ENCODE data around the gene ZNF547.

ZNF547 gene

DNA sequence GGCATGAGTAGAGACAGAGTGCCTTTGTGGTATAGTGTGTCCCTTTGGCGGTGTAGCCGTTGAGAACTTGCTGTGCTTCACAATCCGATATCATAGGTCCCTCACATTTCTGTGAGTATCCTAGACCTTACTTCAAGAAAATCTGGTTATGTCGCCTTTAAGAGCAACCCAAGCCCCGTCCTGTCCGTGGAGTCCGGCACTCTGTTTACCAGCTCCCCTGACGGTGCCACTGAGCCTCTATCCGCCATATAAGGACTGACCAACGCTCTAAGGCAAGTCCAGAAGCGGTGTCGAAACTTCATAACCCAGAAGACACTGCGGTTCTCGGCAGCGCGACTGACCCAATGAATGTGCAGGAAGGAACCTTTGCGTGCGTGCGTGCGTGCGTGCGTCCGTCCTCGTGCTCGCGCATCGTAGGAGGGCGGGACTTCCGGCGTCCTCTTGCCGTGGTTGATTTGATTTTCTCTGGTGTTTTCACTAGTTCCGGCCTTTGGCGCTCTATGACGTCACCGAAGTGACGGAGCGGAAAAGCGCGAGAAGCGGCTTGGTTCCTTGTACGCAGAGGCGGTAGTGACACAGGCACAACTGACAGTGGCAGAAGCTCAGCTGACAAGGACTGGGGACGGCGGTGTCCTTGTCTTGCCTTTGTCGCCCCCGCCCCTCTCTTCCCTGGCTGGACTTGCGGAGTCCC lies at the start of gene ZNF547, which contains the start of gene TRAPPC2B:
TSS of gene ZNF547 (plus strand) at position 555 of the 691 bp plus-strand sequence. CDS start 5,005 bp downstream, outside the sequence.
TSS of gene TRAPPC2B (plus strand) at position 555 of the 691 bp plus-strand sequence. CDS start 1,283 bp downstream, outside the sequence.
- peak; percentile 99 for DNase-seq (ENCODE audit: low spot score)

DNA sequence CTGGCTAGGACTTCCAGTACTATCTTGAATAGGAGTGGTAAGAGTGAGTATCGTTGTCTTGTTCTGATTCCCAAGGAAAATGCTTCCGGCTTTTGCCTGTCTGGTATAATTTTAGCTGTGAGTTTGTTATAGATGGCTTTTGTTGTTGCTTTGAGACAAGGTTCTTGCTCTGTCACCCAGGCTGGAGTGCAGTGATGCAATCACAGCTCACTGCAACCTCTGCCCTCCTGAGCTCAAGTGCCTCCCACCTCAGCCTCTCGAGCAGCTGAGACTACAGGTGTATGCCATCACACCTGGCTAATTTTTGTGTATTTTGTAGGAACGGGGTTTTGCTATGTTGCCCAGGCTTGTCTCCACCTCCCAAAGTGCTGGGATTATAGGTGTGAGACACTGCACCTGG lies 49.2 kb upstream of the ZNF547 start:
- DNase-seq (ENCODE audit: low spot score) = no peak

DNA sequence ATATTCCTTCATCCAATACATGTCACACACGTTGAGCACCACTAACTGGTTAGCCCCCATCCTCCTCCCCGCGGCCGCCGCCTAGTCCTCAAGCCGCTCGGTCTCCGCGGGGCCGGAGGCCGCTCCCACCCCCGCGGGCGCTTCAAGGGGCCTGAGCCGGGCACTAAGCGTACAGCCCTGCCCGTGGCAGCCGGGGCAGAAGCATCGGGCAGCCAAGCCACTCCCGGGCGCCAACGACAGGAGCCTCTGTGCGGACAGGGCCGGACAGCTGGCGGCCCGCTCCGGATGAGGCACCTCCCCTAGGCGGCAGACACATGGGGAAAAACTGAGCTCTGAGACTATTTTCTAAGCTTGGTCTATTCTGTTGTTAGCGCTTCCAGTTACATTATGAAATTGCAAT lies 45.8 kb upstream of the ZNF547 start:
- DNase-seq (ENCODE audit: low spot score) = no peak

DNA sequence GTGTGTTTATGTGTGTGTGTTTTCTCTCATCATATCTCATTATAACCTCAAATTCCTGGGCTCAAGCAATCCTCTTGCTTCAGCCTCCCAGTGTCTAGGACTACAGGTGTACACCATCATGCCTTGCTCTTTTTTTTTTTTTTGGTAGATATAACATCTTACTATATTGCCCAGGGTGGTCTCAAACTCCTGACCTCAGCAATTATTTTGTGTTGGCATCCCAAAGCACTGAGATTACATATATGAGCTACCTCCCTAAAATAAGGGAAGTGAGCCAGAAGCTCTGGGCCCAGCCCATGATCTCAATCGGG lies 43.5 kb upstream of the ZNF547 start:
- DNase-seq (ENCODE audit: low spot score) = no peak

DNA sequence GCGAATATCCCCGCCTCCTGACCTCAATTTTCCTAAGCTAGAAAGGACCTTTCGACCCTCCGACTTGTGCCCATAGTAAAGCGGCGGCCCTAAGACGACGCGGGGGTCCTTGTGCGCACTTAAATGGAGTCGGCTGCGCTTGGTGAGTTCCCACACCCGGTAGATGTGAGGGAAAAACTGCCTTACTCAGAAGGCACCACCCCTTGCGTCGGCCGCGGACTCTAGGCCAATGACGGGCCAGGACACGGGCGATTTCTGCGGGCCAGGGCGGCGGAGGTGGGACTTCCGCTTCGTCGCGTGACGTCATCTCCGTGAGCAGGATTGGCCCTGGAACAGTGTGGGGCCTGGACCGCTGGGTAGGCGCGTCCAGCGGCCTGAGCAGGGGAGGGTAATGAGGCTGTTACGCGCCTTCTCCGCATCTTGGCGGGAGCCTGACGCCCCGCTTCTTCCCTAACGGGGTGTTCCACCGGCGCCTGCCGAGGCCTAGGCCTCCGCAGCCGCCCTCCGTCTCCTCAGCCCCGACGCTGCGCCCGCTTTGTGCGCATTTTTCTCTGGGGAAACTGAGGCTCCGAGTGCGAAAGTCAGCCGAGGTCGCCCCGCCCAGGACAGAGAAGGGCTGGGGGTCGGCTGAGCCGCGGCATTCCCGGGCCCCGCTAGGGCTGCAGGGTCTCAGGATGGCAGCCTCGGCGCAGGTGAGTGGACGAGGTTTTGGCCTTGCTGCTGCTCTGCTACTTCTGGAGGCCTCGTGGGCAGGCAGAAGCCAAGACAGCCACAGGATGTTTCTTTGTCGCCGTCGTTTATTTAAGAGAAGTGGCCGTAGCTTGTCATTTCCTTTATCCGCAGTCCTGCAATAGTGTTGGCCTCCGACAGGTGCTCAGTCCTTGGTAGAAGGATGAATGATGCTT lies 42.9 kb upstream of the ZNF547 start, which contains the start of gene ZNF543:
TSS of gene ZNF543 (plus strand) at position 293 of the 905 bp plus-strand sequence. CDS start at position 675, 382 bp downstream.
- DNase-seq (ENCODE audit: low spot score) = peak; percentile 96

DNA sequence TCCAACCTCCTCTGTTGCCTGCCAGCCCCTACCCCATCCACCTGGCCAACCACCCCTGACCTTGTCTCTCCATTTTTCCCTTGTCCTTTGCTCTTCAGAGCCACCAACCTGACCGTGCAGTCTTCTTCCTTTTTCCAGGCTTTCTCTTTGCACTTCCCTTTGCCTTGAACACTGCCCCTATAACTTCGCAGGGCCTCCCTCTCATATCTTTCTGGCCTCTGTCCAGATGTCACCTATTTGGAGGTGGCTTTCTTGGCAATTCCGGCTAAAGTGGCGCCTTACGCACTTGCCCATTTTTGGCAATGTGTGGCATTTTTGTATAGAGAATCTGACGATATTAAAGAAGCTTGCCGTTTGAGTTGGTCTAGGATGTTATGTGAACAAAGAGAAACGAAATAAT lies 42.2 kb upstream of the ZNF547 start:
- DNase-seq (ENCODE audit: low spot score) = no peak

DNA sequence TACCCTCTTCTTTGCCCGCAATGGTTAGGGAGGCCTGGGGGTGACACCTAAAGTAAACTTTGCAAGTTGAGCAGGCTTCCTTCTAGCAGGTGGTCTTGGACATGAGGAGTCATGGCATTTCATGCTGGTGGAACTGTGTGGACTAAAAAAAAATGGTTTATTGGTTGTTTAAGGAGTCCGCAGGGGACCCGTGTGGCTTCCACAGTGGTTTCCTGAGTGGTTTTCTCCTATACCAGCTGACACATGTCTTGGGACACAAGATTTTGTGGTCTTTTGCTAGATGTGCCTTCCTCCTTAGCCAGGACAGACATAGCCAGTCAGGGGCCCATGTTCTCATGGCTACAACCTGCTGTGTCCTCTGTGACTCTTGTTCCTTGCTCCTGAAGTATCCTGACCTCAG lies 41.6 kb upstream of the ZNF547 start:
- DNase-seq (ENCODE audit: low spot score) = no peak

DNA sequence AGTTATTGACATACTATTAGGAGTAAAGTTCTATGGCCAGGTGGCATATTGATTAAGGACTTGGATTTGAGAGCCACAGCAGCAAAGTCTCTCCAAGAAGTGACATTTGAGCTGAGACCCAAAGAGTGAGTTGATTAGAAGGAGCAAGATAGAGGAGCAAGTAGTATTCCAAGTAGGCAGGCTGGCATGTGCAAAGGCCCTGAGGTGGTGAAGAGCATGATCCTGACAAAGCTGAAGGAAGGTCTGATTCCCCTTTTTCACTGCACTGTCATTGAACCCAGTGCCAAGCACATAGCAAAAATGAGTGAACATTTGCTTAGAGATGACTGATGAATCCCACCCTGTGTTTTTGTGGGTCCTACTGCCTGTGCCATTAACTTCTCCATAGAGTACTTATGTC lies 38.4 kb upstream of the ZNF547 start:
- DNase-seq (ENCODE audit: low spot score) = no peak

DNA sequence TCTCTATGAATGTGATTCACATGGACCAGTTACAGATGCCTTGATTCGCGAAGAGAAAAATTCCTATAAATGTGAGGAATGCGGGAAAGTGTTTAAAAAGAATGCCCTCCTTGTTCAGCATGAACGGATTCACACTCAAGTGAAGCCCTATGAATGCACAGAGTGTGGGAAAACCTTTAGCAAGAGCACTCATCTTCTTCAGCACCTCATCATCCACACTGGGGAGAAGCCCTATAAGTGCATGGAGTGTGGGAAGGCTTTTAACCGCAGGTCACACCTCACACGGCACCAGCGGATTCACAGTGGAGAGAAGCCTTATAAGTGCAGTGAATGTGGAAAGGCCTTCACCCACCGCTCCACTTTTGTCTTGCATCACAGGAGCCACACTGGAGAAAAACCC lies 35.4 kb upstream of the ZNF547 start:
- no peak for DNase-seq (ENCODE audit: low spot score)

DNA sequence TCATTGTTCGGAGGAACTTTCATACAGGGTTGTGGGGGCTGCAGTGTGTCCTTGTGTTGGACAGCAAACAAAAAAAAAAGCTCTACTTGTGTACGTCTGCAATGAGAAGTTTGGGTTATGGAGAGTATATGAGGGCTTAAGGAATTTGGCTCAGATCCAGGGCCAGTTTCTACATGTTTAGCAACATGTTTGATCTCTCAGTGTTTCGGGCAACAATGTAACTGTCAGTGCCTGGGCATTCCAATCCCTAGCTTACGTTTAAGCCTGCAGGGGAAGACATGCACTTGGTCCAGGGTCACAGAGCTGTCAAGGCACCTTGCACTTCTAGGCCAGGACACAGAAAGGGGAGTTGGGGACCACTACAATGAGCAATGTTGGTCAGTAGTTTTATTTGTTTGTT lies 29.2 kb upstream of the ZNF547 start:
- DNase-seq (ENCODE audit: low spot score) = no peak

DNA sequence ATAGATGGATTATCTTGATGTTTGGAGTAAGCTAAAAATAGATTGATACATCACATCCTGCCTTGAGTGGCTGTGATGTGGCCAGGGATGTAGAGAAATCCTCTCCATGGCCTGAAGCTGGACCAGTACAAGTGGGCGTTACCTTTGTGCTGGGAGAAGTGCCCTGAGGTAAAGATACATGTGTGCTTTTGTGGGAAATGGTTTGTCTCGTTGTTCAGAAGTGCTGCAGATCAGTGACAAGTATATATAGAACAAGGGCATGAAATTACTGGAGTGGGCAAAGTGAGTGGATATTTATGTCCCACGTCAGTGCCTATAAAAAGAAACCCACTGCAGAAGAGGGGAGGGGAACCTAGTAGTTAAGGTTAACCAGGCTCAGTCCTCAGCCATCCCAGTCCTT lies 24.5 kb upstream of the ZNF547 start:
- no peak for DNase-seq (ENCODE audit: low spot score)

DNA sequence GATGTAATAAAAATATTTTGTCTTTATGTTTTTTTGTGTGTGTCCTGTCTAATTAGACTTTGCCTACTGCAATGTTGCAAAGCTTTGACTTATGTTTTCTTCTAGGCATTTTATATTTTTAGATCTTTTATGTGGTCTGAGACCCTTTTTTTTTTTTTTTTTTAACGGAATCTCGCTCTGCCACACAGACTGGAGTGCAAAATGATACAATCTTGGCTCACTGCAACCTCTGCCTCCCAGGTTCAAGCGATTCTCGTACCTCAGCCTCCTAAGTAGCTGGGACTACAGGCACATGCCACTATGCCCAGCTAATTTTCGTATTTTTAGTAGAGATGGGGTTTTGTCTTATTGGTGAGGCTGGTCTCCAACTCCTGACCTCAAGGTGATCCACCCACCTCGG lies 20.8 kb upstream of the ZNF547 start:
- no peak for DNase-seq (ENCODE audit: low spot score)

DNA sequence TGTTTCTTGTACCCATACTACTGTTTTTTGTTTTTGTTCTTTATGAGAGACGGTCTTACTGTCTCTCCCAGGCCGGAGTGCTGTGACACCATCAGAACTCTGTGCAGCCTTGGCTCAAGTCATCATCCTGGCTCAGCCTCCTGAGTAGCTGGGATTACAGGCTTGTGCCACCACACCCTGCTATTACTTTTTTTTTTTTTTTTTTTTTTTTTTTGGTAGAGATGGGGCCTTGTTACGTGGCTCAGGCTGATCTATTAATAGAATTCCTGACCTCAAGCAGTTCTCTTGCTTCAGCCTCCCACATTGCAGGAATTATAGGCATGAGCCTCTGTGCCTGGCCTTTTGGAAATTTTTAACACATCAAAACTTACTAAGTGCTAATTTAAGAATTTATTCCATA lies 15.2 kb upstream of the ZNF547 start:
- no peak for DNase-seq (ENCODE audit: low spot score)

DNA sequence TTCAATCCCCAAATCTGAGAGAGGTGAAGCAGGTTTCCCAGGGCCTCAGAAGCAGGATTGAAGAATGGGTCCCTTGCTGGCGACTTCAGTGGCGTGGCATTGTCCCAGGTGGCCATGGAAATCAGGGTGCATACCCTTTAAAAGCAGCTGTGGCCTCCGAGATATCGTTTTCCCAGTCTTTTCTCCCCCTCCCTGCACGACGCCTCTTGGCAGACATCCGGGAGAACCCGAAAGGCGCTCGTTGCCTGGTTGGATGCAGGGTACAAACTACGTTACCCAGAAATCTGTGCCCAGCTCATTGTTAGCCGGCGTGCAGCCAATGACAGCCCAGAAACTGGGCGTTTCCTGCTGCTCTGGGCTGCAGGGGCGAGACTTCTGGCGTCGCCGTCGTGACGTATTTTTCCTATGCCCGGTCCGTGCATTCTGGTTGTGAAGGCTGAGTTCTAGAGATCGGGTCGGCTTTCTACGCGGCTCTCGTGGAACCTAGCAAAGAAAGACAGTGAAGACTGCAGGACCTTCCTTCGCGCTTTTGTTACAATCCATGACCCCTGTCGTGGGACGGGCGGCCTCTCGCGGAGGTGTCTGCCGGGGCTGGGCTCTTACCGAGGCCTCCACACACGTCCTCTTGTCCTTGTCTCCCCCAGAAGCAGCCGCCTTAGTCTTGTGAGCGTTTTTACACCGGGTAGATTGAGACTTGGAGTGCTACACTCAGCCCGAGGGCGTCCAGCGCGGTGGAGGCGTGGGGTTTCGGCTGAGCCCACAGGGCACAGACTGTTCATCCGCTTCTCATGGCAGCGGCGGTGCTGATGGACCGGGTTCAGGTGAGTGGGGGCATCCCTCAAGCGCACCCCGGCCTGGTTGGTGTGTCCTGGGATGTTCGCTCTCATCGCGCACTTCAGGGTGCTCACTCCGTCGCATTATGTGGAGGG lies 12.2 kb upstream of the ZNF547 start, which contains the start of gene ZNF304:
TSS of gene ZNF304 (plus strand) at position 395 of the 929 bp plus-strand sequence. CDS start at position 789, 394 bp downstream.
- peak; percentile 97 for DNase-seq (ENCODE audit: low spot score)

DNA sequence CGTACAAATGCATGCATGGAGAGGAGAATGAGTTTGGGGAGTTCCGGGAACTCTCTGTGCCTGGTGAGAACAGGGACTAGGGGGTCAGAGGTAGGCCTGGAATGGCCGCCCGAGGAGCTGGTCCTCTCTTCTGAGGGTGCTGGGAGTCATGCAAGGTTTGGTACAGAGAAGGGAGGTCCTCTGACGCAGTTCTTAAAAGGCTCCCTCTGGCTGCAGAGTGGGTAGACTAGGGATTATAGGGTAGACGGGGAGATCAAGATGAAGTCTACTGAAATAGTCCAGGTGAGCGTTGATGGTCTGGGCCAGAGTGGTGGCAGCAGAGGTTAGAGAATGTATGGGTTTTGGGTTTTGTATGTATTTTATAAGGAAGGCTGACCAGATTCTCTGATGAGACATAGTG lies 11.5 kb upstream of the ZNF547 start:
- no peak for DNase-seq (ENCODE audit: low spot score)

DNA sequence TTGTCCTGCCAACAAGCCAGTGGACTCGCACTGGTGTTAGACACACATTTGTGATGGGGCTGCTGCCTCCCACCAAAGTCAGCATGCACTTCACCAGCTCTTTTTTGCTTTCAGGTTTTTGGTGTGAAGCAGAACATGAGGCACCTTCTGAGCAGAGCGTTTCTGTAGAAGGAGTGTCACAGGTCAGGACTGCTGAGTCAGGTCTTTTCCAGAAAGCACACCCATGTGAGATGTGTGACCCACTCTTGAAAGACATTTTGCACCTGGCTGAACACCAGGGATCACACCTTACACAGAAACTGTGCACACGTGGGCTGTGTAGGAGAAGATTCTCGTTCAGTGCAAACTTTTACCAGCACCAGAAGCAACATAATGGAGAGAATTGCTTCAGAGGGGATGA lies 7.4 kb upstream of the ZNF547 start:
- no peak for DNase-seq (ENCODE audit: low spot score)

DNA sequence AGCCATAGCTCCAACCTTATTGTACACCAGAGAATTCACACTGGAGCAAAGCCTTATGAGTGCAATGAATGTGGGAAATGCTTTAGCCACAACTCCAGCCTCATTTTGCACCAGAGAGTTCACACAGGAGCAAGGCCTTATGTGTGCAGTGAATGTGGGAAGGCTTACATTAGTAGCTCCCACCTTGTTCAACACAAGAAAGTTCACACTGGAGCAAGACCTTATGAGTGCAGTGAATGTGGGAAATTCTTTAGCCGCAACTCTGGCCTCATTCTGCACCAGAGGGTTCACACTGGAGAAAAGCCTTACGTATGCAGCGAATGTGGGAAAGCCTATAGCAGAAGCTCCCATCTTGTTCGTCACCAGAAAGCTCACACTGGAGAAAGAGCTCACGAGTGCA lies 5.9 kb upstream of the ZNF547 start:
- no peak for DNase-seq (ENCODE audit: low spot score)

DNA sequence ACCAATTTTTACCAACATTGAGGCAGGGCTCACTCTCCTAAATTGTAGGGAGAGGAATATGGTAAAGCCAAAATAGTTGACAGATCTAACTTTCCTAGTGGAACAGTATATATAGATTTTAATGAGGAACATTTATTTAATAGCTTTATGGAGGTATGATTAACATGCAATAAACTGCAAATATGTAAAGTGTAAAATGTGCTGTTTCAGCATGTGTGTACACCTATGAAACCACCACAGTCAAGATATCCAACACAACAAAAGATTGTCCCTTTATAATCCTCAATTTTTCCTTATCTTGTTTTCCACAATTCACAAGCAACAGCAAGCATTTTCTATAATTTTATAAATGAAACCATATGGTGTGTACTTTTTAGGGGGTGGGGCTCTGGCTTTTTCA lies 4.1 kb upstream of the ZNF547 start:
- DNase-seq (ENCODE audit: low spot score) = no peak

DNA sequence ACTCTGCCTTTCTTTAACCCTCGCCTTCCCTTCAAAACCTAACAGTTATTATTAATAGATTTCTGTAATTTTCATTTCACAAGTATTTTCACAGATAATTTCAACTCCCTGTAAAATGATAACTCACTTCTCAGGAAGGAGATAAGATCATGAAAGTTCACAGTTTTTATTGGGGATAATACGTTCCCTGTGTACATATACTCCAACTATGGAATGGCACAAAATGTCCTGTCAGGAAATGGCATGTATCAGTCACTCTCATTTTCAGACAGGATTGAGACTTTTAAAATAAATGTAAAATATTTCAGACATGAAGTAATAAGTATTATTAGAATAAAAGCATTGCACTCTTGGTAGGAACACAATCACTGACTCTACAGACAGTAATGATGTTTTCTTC lies 932 bp upstream of the ZNF547 start:
- no peak for DNase-seq (ENCODE audit: low spot score)

DNA sequence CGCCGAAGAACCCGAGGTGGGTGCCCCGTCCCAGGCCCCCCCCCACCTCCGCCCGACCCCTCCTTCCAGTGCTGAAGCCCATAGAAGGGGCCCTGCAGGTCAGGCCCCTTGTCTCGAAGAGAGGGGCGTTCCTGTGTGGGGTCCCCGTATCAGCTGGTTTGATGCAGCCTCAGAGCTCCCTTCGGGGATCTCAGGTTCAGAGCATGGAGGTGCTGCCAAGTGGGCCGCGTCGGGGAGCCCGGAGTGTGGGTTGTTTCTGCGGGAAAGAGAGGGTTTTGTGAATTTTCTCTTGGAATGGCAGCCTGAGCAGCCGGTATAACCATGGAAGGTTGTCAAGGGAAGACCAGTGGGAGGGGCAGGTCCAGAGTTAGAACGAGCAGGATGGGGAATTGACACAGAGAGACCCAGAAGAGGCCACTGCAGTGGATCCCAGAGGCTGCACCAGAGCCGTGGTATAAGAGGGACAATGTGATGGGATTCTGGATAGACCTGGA lies 384 bp downstream of the ZNF547 start:
- DNase-seq (ENCODE audit: low spot score) = no peak

DNA sequence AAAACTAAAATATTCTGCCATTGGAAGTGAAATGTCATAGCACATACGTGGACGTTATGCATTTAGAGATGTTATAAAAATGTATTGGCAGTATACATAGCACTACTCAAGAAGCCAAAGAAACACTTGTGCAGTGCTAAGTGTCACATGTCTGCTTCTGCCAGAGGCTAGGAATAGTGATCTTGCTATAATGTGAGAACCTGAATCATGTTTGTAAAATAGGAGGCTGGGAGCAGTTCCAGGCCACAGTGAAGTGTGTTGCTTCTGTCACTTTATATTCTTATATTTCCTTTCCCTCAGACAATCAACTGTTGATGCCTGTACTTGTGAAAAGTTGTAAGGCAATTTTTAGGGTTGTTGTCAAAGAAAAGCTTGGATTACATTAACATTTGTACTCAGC lies 3.4 kb downstream of the ZNF547 start:
- DNase-seq (ENCODE audit: low spot score) = no peak

DNA sequence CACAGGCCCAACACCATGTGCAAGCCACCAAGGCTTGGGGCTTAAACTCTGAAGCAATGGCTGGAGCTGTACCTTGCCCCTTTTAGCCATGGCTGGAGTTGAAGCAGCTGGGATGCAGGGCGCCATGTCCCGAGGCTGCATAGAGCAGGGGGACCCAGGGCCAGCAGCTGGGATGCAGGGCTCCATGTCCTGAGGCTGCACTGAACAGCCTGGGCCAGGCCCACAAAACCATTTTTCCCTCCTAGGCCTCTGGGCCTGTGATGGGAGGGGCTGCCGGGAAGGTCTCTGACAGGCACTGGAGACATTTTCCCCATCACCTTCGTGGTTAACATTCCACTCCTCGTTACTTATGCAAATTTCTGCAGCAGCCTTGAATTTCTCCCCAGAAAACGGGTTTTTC lies 10.8 kb downstream of the ZNF547 start:
- no peak for DNase-seq (ENCODE audit: low spot score)

All from putamen (tissue), 1 donor.